MM.1S (cell line): ENCODE results near the gene FBXO17.

Experiments used
- EZH2 ChIP-seq: fragments of 300-600 bp; sonication (generic); optimal IDR thresholded peaks from 2 replicates; pipeline ENCODE3; 2017; ENCODE audit warnings: low read depth, mild to moderate bottlenecking, antibody characterized with exemption, low read length, mixed read lengths
- EZH2phosphoT487 ChIP-seq: fragments of 300-600 bp; sonication (generic); IDR thresholded peaks from 2 replicates; pipeline ENCODE4 v1.6.1; 2018; ENCODE audit warnings: antibody characterized with exemption, low read length
- TF ChIP-seq, protein P1 (sequence below): fragments of 300-600 bp; sonication (generic); IDR thresholded peaks from 2 replicates; pipeline ENCODE4 v1.5.1; 2016; ENCODE audit warnings: antibody characterized with exemption, low read length, mixed read lengths

DNA sequence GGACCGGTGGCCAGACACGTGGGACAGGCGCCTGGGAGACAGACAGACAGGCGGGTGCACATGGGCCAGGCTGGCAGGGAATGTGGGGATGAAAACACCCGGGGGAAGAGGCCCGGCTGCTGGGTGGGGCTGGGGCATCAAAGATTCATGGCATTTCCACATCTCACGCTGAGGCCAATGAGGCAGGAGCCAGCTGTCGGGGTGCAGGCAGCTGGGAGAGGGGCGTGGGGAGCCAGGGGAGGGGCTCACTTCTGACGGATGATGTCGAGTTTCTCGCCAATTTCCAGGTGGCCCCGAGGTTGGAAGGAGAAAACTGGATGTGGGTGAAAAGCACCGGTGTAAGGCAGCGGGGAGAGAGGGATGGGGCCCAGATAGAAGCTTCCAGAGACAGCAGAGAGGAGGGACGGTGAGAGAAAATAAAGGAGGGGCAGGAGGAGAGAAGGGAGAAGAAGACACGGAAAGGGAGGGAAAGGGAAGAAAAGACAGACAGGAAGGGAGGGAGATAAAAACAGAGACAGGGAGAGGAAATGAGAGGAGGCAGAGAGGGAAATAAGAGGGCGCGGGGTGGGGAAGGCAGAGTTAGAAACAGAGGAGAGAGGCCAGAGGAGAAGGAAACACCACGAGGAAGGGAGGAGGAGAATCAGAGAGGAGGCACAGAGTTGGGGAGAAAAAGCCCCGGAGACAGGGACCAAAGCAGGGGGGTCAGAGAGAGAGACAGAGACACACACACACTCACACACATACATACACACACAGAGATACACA is 55.5 kb downstream of the FBXO17 start:
- no peak for TF ChIP-seq EZH2phosphoT487
- TF ChIP-seq, protein P1, sequence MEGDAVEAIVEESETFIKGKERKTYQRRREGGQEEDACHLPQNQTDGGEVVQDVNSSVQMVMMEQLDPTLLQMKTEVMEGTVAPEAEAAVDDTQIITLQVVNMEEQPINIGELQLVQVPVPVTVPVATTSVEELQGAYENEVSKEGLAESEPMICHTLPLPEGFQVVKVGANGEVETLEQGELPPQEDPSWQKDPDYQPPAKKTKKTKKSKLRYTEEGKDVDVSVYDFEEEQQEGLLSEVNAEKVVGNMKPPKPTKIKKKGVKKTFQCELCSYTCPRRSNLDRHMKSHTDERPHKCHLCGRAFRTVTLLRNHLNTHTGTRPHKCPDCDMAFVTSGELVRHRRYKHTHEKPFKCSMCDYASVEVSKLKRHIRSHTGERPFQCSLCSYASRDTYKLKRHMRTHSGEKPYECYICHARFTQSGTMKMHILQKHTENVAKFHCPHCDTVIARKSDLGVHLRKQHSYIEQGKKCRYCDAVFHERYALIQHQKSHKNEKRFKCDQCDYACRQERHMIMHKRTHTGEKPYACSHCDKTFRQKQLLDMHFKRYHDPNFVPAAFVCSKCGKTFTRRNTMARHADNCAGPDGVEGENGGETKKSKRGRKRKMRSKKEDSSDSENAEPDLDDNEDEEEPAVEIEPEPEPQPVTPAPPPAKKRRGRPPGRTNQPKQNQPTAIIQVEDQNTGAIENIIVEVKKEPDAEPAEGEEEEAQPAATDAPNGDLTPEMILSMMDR: no peak
- TF ChIP-seq EZH2: no peak
